ENCODE data around the gene ST6GALNAC3.

Gene ST6GALNAC3

DNA sequence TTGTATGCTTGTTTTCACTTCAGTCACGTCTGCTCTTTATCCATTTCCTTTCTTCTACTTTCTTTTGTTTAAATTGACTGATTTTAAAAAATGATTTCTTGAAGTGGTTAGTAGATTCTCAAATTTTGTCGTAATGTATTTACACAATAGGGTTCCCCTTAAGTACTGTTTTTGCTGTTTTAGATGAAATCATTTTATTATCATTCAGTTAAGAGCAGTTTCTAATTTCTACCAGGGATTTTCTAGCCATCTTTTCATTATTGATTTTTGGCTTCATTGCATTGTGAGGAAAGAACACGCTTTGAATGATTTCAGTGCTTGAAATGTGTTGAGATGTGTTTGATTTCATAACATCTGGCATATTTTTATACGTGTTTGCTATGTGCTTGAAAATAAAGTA lies 27.0 kb downstream of the ST6GALNAC3 start:
- no peaks in the 10 kb centered on the region for H3K27me3 ChIP-seq
- TF ChIP-seq, protein P1, sequence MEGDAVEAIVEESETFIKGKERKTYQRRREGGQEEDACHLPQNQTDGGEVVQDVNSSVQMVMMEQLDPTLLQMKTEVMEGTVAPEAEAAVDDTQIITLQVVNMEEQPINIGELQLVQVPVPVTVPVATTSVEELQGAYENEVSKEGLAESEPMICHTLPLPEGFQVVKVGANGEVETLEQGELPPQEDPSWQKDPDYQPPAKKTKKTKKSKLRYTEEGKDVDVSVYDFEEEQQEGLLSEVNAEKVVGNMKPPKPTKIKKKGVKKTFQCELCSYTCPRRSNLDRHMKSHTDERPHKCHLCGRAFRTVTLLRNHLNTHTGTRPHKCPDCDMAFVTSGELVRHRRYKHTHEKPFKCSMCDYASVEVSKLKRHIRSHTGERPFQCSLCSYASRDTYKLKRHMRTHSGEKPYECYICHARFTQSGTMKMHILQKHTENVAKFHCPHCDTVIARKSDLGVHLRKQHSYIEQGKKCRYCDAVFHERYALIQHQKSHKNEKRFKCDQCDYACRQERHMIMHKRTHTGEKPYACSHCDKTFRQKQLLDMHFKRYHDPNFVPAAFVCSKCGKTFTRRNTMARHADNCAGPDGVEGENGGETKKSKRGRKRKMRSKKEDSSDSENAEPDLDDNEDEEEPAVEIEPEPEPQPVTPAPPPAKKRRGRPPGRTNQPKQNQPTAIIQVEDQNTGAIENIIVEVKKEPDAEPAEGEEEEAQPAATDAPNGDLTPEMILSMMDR (IDR thresholded peaks at IDR 0.05) = no peak
- no peaks in the 10 kb centered on the region for H3K36me3 ChIP-seq
- no peak overlapping the region for H3K4me3 ChIP-seq
- no peaks in the 10 kb centered on the region for H3K9me3 ChIP-seq
- intact Hi-C loops (cut with DNase I; ENCODE audit: low total_unique reads) = no loop called here
- no peak overlapping the region for H3K27ac ChIP-seq
- H3K4me1 ChIP-seq = no peaks in the 10 kb centered on the region
- no peak for DNase-seq

DNA sequence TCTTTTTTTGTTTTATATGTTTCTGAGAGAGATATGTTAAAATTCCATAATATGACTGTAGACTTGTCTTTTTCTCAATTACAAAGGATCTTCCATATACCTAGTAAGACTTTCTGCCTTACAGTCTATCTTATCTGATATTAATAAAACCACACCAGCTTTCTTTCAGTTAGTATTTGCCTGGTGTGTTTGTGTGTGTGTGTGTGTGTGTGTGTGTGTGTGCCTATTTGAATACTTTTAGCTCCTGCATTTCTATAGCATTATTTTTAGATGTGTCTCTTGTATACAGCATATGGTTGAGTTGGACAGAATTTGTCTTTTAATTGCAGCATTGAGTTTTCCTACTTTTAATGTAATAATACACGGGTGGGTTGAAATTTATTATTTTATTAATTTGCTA lies 27.5 kb downstream of the ST6GALNAC3 start:
- Histone ChIP-seq H3K27me3 (no peaks in the 10 kb centered on the region), H3K27ac (no peak overlapping the region), H3K4me1 (no peaks in the 10 kb centered on the region), H3K4me3 (no peak overlapping the region), H3K9me3 (no peaks in the 10 kb centered on the region), H3K36me3 (no peaks in the 10 kb centered on the region)
- TF ChIP-seq, protein P1 (IDR thresholded peaks at IDR 0.05) = no peak
- DNase-seq = no peak
- intact Hi-C loops (cut with DNase I; ENCODE audit: low total_unique reads) = no loop called here

DNA sequence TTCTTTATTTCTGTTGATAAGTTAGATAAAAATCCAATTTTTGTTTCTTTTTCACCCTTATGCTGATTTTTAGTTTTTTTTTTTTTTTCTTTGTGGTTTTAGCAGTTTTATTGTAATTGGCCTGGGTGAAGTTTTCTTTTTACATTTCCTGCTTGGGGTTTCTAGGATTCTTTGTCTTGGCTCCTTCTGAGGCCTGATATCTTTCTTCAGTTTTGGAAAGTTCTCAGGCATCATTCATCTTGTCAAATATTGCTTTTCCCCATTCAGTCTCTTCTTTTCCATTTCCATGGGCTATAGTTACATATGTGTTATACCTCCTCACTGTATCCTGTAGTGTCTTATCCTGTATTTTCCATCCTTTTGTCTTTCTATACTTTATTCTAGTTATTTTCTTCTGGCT lies 28.5 kb downstream of the ST6GALNAC3 start:
- Histone ChIP-seq H3K27ac (no peak overlapping the region), H3K9me3 (no peaks in the 10 kb centered on the region), H3K36me3 (no peaks in the 10 kb centered on the region), H3K4me3 (no peak overlapping the region), H3K27me3 (no peaks in the 10 kb centered on the region), H3K4me1 (no peaks in the 10 kb centered on the region)
- no peak for DNase-seq
- intact Hi-C loops (cut with DNase I; ENCODE audit: low total_unique reads) = no loop called here
- TF ChIP-seq, protein P1 (IDR thresholded peaks at IDR 0.05) = no peak

DNA sequence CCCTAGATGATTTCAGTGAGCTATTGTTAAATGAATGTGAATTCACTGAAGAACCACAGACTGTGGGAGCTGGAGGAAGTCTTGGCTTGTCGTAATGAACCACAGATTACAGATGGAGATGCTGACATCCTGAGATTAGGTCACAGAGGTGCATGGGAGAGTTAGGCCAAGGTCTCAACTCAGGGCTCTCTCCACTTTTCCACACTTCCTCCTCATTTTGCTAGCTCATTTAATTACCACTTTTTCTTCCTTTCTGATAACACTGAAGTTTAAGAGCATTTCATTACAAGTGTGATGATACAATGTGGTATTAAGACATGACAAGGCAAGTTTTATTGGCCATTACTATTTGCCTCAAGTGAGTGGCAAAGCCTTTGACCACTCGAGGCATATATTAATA lies 30.8 kb downstream of the ST6GALNAC3 start:
- no peaks in the 10 kb centered on the region for H3K36me3 ChIP-seq
- H3K27ac ChIP-seq = no peak overlapping the region
- TF ChIP-seq, protein P1 (IDR thresholded peaks at IDR 0.05) = no peak
- no peaks in the 10 kb centered on the region for H3K4me1 ChIP-seq
- intact Hi-C loops (cut with DNase I; ENCODE audit: low total_unique reads) = no loop called here
- no peaks in the 10 kb centered on the region for H3K27me3 ChIP-seq
- no peak for DNase-seq
- H3K4me3 ChIP-seq = no peak overlapping the region
- H3K9me3 ChIP-seq = no peaks in the 10 kb centered on the region

DNA sequence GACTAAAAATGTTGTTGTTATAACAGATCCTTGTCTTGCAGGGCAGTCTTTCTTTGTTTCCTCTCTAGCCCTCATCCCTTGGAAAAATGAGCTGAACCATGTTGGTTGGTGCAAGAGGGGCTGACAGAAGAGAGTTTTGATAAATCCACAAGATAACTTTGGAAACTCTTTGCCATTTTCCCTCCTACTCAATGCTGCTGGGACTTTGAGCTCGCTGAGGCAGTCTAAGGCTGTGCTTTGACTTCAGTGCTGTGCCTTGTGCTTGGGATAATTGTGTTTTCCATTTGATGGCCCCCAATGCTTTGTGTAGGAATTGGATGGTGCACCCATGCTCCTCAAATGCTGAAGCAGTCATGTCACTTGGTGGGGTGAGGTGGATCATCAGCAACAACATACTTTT lies 31.7 kb downstream of the ST6GALNAC3 start:
- no peak for DNase-seq
- H3K27ac ChIP-seq = no peak overlapping the region
- H3K4me1 ChIP-seq = no peaks in the 10 kb centered on the region
- no peaks in the 10 kb centered on the region for H3K27me3 ChIP-seq
- intact Hi-C loops (cut with DNase I; ENCODE audit: low total_unique reads) = no loop called here
- H3K4me3 ChIP-seq = no peak overlapping the region
- no peaks in the 10 kb centered on the region for H3K9me3 ChIP-seq
- TF ChIP-seq, protein P1 (IDR thresholded peaks at IDR 0.05) = no peak
- H3K36me3 ChIP-seq = no peaks in the 10 kb centered on the region

DNA sequence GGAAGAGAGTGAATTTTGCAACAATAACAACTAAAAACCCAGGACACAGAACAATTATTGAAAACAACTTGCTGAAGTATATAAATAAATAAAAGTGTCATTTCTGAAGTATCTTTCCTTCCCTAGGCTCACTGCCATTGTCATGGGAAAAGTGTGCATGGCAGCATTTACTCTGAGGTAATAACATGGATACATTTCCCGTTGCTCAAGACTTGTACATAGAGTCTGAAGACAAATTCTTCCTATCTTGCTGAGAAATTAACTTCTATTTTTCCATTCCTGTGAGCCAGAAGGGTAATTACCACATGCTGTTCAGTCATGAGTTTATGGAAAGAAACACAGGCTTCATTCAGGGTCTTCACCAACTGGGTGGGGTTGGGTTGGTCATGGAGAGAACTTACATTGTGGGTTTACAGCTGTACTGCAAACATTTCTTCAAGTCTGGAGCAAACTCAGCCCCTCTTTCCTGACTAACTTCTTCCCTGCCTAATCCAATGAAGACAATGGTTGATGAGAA lies 32.2 kb downstream of the ST6GALNAC3 start:
- Histone ChIP-seq H3K9me3 (no peaks in the 10 kb centered on the region), H3K27ac (no peak overlapping the region), H3K36me3 (no peaks in the 10 kb centered on the region), H3K4me3 (no peak overlapping the region), H3K4me1 (no peaks in the 10 kb centered on the region), H3K27me3 (no peaks in the 10 kb centered on the region)
- intact Hi-C loops (cut with DNase I; ENCODE audit: low total_unique reads) = no loop called here
- no peak for DNase-seq
- TF ChIP-seq, protein P1 (IDR thresholded peaks at IDR 0.05) = no peak

Measured in tibial artery (tissue), 4 donors.